ENCODE results near the gene DHX35. TPM values are rescaled to one million over a fixed set of nuclear protein-coding genes. Genes with fewer than 3 reads are reported as not detected.

DHX35 gene
- total RNA-seq, 1 donor from 2014 or later, result 14.0 TPM

DNA sequence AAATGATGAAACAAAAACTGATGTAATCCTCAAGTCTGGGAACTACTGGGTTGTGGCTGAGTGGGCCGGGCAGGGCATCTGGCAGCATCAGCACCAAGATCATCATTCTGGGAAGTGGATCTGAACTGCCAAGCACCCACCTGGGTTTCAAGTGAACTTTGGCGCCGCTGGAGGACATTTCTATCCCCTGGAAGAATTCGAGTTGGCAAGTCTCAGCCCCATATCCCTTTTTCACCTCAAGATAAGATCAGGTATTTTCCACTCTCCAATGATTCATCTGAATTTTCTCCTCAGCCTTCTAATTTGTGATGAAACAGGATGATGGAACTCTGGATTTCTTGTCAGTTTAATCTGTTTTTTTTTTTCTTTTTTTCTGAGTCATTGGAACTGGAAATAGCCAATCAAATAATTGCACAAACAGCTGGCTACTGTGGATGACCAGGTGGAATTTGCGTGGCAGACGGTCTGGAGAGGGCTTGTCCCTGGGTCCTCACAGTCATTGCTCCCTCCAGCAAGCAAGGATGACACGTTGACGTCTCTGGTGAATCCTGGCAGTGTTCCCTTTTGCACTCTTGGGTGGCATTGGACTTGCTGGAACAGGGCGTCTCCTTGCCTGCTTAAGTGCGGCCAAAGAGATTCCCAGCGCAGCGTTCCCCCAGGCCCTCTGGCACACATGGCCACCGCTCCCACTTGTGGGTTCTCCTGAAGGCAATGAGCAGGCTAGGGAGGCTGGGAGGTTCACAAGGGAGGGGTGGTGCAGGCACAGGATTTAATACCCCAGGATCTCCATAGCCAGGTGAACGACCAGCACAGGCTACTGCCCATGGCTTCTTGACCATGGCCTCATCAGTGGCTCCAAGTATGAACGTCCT, 80.4 kb downstream of the DHX35 start:
- Mint-ChIP-seq H3K36me3 (peaks cover 9% of the 10 kb centered on the region), H3K9me3 (no peaks in the 10 kb centered on the region), H3K27ac (no peak overlapping the region), H3K4me1 (ENCODE audit: unreplicated experiment) (no peaks in the 10 kb centered on the region), H3K4me3 (no peak overlapping the region), H3K27me3 (no peaks in the 10 kb centered on the region)
- DNase-seq (ENCODE audit: extremely low spot score, unreplicated experiment), result no peak
- TF ChIP-seq, protein P1, sequence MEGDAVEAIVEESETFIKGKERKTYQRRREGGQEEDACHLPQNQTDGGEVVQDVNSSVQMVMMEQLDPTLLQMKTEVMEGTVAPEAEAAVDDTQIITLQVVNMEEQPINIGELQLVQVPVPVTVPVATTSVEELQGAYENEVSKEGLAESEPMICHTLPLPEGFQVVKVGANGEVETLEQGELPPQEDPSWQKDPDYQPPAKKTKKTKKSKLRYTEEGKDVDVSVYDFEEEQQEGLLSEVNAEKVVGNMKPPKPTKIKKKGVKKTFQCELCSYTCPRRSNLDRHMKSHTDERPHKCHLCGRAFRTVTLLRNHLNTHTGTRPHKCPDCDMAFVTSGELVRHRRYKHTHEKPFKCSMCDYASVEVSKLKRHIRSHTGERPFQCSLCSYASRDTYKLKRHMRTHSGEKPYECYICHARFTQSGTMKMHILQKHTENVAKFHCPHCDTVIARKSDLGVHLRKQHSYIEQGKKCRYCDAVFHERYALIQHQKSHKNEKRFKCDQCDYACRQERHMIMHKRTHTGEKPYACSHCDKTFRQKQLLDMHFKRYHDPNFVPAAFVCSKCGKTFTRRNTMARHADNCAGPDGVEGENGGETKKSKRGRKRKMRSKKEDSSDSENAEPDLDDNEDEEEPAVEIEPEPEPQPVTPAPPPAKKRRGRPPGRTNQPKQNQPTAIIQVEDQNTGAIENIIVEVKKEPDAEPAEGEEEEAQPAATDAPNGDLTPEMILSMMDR (conservative IDR thresholded peaks at IDR 0.05), result no peak

DNA sequence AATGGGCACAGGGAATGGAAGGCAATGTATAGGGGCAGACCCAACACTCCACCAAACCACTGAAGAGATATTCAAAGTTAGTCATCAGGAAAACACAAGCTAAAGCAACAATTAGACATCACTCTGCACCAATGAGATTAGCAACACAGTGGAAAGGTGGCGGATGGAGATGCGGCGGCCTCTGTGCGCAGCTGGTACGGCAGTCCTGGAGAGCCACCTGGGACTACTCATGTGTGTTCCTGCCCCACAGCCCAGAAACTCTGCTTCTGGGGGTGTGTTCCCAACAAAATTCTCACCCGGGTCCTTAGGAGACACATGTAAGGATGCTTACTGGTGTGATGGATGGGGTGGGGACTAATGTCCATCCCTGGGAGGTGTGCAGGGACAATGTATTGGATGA, 82.4 kb downstream of the DHX35 start:
- no peaks in the 10 kb centered on the region for H3K27me3 Mint-ChIP-seq
- H3K4me1 Mint-ChIP-seq (ENCODE audit: unreplicated experiment), result peaks cover 4% of the 10 kb centered on the region
- TF ChIP-seq, protein P1 (conservative IDR thresholded peaks at IDR 0.05), result no peak
- no peak for DNase-seq (ENCODE audit: extremely low spot score, unreplicated experiment)
- no peak overlapping the region for H3K27ac Mint-ChIP-seq
- peaks cover 5% of the 10 kb centered on the region for H3K36me3 Mint-ChIP-seq
- H3K9me3 Mint-ChIP-seq, result no peaks in the 10 kb centered on the region
- no peak overlapping the region for H3K4me3 Mint-ChIP-seq

DNA sequence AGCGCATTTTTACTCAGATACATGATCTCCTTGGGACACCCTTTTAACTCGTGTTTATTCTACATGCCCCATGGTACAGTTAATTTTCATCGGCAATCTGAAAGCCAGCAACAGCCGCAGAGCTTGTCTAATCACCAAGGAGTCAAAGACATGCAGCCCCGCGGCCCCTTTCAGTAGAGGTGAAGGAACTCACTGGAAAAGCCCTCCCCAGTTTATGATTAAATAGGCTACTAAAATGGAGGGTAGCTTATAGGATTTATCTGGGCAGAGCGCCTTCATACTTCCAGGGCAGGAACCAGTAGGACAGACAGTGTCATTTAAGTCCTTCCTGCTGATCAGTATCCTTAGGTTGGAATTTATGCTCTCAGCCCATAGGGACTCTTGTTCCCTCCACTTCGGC, 83.5 kb downstream of the DHX35 start:
- no peak overlapping the region for H3K27ac Mint-ChIP-seq
- no peaks in the 10 kb centered on the region for H3K9me3 Mint-ChIP-seq
- no peak for DNase-seq (ENCODE audit: extremely low spot score, unreplicated experiment)
- H3K4me1 Mint-ChIP-seq (ENCODE audit: unreplicated experiment), result peaks cover 4% of the 10 kb centered on the region
- H3K27me3 Mint-ChIP-seq, result no peaks in the 10 kb centered on the region
- no peak overlapping the region for H3K4me3 Mint-ChIP-seq
- peaks cover 5% of the 10 kb centered on the region for H3K36me3 Mint-ChIP-seq
- TF ChIP-seq, protein P1 (conservative IDR thresholded peaks at IDR 0.05), result no peak

- Mint-ChIP-seq H3K4me1 (ENCODE audit: unreplicated experiment) (peaks cover 4% of the 10 kb centered on the region), H3K4me3 (no peak overlapping the region), H3K27ac (no peak overlapping the region)
Observed at GRCh38 chr20:39047417-39047985, 85.4 kb downstream of the DHX35 start.

GRCh38 chr20:39048000-39048696, 86.0 kb downstream of the DHX35 start:
- Mint-ChIP-seq H3K36me3 (no peaks in the 10 kb centered on the region), H3K9me3 (no peaks in the 10 kb centered on the region), H3K4me3 (peak overlapping the region; percentile 76), H3K4me1 (ENCODE audit: unreplicated experiment) (peaks cover 4% of the 10 kb centered on the region), H3K27ac (no peak overlapping the region), H3K27me3 (peaks cover 10% of the 10 kb centered on the region)
- TF ChIP-seq, protein P1 (conservative IDR thresholded peaks at IDR 0.05), result peak; percentile 95
- DNase-seq (ENCODE audit: extremely low spot score, unreplicated experiment), result peak; percentile 76

More at GRCh38 chr20:39047417-39047985, 85.4 kb downstream of the DHX35 start:
- DNase-seq (ENCODE audit: extremely low spot score, unreplicated experiment), result no peak
- TF ChIP-seq, protein P1 (conservative IDR thresholded peaks at IDR 0.05), result no peak
- H3K9me3 Mint-ChIP-seq, result no peaks in the 10 kb centered on the region
- peaks cover 6% of the 10 kb centered on the region for H3K27me3 Mint-ChIP-seq
- peaks cover 2% of the 10 kb centered on the region for H3K36me3 Mint-ChIP-seq

Data from type B pancreatic cell (in vitro differentiated cells).